ENCODE measurements around the gene B4GALT1.

Gene B4GALT1, protein sequence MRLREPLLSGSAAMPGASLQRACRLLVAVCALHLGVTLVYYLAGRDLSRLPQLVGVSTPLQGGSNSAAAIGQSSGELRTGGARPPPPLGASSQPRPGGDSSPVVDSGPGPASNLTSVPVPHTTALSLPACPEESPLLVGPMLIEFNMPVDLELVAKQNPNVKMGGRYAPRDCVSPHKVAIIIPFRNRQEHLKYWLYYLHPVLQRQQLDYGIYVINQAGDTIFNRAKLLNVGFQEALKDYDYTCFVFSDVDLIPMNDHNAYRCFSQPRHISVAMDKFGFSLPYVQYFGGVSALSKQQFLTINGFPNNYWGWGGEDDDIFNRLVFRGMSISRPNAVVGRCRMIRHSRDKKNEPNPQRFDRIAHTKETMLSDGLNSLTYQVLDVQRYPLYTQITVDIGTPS

DNA sequence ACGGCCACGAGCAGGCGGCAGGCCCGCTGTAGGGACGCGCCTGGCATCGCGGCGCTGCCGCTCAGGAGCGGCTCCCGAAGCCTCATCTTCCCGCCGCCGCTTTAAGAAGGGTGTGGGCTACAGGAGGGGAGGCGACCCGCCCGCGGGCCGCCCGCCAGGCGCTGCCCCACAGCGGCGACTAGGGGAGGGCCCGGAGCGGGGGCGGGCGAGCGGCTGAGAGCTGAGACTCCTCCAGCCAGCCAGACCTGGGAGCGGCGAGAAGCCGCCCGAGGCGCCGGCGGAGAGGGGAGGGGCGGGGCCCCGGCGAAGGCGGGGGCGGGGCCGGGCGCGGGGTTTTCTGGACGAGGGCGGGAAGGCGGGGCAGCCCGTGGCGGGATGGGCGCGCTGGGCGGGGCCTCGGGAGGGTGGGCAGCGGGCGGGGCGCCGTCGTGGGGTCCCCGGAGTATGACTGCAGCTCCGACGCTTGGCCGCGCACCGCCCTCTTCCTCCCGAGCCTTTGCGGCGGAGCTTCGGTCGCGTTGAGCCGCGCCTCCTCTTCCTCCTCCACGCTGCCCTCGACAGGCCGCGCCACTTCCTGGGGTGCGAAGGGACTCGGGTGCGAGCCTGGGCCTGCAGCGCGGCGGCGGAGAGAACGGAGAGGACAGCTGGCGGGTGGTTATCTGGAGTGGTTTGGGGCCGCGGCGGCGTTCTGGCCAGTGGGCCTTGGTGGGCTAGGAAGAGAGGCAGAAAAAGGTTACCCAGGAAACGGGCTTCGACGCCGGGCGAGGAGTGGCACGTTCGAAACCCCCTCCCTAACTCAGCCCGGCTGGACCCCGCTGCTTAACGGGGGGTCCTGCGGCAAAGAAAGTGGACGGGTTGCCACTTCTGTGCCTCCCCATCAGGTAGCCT is at the start of gene B4GALT1:
B4GALT1 (minus strand) TSS at position 253 of the 888 bp plus-strand sequence; CDS start at position 86, 167 bp downstream.
- DNase-seq (ENCODE audit: low read depth), result peak; percentile 91
- H3K4me3 ChIP-seq (ENCODE audit: control insufficient read depth, low read depth, low read length), result peak within 1 kb of the TSS; percentile 94
- TF ChIP-seq, protein P1, sequence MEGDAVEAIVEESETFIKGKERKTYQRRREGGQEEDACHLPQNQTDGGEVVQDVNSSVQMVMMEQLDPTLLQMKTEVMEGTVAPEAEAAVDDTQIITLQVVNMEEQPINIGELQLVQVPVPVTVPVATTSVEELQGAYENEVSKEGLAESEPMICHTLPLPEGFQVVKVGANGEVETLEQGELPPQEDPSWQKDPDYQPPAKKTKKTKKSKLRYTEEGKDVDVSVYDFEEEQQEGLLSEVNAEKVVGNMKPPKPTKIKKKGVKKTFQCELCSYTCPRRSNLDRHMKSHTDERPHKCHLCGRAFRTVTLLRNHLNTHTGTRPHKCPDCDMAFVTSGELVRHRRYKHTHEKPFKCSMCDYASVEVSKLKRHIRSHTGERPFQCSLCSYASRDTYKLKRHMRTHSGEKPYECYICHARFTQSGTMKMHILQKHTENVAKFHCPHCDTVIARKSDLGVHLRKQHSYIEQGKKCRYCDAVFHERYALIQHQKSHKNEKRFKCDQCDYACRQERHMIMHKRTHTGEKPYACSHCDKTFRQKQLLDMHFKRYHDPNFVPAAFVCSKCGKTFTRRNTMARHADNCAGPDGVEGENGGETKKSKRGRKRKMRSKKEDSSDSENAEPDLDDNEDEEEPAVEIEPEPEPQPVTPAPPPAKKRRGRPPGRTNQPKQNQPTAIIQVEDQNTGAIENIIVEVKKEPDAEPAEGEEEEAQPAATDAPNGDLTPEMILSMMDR (conservative IDR thresholded peaks at IDR 0.05; ENCODE audit: control insufficient read depth, insufficient read depth, low read depth, low read length), result no peak

DNA sequence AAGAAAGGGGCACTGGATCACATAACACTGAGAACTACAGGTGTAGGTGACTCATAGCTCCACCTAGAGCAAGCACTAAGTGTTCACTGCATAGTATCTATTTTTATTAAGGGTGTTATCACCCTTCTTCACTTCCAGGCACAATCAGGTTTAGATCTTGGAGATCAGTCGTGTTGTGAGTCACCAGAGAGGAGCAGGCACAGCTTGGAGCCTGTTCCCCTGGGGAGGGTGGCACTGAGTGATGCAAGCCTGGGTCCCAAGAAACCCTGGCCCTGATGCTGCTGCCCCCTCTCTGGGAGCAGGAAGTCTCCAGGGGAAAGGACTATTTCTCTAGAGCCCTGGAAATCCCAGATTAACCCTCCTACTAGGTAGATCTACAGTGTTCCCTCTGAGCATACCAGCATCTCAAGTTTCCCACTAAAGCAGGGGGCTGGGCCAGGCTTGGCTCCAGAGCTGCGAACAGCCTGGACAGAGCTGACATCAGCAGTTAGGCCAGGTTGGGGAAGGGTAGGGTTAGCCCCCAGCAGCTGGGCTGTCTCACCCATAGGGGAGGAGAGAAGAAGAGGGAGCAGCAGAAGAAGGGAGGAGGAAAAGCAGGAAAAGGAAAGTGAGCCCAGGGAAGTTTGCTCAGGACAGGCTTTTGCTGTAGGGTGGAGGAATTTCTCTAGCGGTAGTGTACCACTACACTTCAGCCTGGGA is 44.7 kb upstream of the B4GALT1 start:
- no peak overlapping the region for H3K4me3 ChIP-seq (ENCODE audit: control insufficient read depth, low read depth, low read length)
- DNase-seq (ENCODE audit: low read depth), result no peak
- TF ChIP-seq, protein P1 (conservative IDR thresholded peaks at IDR 0.05; ENCODE audit: control insufficient read depth, insufficient read depth, low read depth, low read length), result no peak

DNA sequence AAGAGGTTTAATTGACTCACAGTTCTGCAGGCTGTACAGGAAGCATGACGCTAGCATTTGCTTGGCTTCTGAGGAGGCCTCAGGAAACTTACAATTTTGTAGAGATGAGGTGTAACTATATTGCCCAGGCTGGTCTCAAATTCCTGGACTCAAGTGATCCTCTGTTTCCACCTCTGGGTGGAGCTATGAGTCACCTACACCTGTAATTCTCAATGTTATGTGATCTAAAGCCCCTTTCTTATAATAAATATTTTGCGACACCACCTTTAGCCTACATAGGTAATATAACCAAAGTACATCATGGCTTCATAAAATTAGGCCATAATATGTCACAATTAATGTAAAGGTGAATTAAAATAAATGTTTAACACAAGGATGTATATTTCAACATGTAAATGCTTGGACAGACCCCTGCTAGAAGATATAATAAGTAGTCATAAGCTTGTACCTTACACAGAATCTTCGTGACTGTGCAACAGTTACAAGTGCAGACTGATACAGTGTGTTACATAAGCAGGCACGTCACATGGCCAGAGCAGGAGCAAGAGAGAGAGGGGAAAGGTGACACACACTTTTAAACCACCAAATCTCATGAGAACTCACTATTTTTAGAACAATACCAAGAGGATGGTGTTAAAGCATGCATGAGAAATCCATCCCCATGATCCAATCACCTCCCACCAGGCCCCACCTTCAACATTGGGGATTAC is 43.0 kb upstream of the B4GALT1 start:
- no peak overlapping the region for H3K4me3 ChIP-seq (ENCODE audit: control insufficient read depth, low read depth, low read length)
- no peak for DNase-seq (ENCODE audit: low read depth)
- TF ChIP-seq, protein P1 (conservative IDR thresholded peaks at IDR 0.05; ENCODE audit: control insufficient read depth, insufficient read depth, low read depth, low read length), result no peak

DNA sequence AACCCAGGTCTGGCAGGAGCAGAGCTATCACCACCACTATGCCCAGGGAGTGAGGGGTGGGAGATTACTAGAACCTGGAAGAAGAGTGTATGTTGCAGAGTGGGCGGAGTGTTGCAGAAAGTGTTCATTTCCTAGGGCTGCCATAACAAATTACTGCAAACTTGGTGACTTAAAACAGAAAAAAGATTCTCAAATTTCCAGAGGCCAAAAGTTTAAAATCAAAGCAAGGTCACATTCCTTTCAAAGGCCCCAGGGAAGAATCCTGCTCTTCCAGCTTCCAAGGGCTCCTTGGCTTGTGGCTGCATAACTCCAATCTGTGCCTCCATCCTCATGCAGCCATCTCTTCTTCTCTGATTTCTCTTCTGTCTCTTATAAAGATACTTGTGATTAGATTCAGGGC is 42.3 kb upstream of the B4GALT1 start:
- no peak overlapping the region for H3K4me3 ChIP-seq (ENCODE audit: control insufficient read depth, low read depth, low read length)
- TF ChIP-seq, protein P1 (conservative IDR thresholded peaks at IDR 0.05; ENCODE audit: control insufficient read depth, insufficient read depth, low read depth, low read length), result no peak
- DNase-seq (ENCODE audit: low read depth), result no peak

DNA sequence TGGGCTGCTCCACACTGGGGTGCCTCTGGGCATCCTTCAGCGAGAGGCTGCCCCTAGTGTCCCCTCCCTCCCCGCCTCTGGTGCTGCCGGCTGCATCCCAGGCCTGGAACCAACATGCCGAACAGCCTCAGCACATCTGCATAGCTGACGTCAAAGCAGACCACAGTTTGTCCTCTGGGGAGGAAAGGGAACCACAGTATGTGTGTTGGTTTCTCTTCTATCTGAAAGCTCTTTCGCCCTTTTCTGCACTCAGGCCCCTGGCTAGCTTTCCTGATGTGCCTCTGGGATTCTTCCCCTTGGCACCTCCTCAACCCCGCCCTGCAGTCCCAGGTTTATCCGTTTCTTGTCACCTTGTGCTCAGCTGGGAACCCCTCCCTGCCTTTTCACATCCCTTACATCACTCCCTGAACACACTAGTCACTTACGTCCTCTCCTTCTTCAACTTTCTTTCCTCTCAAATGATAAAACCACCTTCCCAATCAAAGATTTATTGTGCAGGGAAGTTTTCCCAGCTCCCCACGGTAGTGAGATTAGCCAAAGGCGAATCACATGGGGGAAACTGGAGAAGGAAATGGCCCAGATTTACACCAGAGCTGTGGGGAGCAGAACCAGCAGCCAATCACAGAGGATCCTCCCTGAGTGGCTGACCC is 35.5 kb upstream of the B4GALT1 start:
- TF ChIP-seq, protein P1 (conservative IDR thresholded peaks at IDR 0.05; ENCODE audit: control insufficient read depth, insufficient read depth, low read depth, low read length), result no peak
- H3K4me3 ChIP-seq (ENCODE audit: control insufficient read depth, low read depth, low read length), result no peak overlapping the region
- peak; percentile 94 for DNase-seq (ENCODE audit: low read depth)
